IMR-90 (cell line): ENCODE results near the gene RNF213. TPM values are rescaled to one million over a fixed set of nuclear protein-coding genes. Genes with fewer than 3 reads are reported as not detected.

Source experiments
- ATAC-seq: fragments of 200-7000 bp; cut with Tn5 transposase; 2 replicates; pipeline ENCODE4 v1.9.1; 2020; ENCODE audit warnings: low read depth, mild to moderate bottlenecking, moderate library complexity
- BruUV-seq: library from RNA; stranded (reverse); fragments of 400-500 nt; replicated peaks from 2 replicates; lab custom pipeline; 2021; lab: Mats Ljungman, UMichigan
- CTCF ChIA-PET: fragments of 300-600 bp; formaldehyde crosslinking; extraction: SDS; loops from one replicate; lab custom pipeline; 2021; ENCODE audit warnings: antibody characterized with exemption; lab: Yijun Ruan, JAX
- POLR2A ChIA-PET: fragments of 300-600 bp; sonication (Branson Sonifier 250); formaldehyde crosslinking; loops from one replicate; lab custom pipeline; 2022; ENCODE audit warnings: antibody characterized with exemption; ENCODE audit not compliant: unreplicated experiment; lab: Charles Lee
- DNase-seq: peaks from one replicate; pipeline ENCODE4 v3.0.0; 2013
- H2AFZ ChIP-seq: replicated peaks from 2 replicates; pipeline ENCODE3; 2013; ENCODE audit warnings: low read length, mild to moderate bottlenecking; ENCODE audit not compliant: poor library complexity
- H2AK5ac ChIP-seq: 2 replicates; pipeline ENCODE4 v1.6.1; 2013; ENCODE audit warnings: low read depth, low read length, inconsistent platforms
- H2AK9ac ChIP-seq: replicated peaks from 2 replicates; pipeline ENCODE3; 2013; ENCODE audit warnings: mild to moderate bottlenecking, low read depth, low read length, moderate library complexity; ENCODE audit not compliant: poor library complexity
- H2BK120ac ChIP-seq: 2 replicates; pipeline ENCODE4 v1.6.1; 2013; ENCODE audit warnings: low read depth, low read length, inconsistent platforms
- H2BK15ac ChIP-seq: 3 replicates; pipeline ENCODE4 v1.6.1; 2013; ENCODE audit warnings: low read depth, low read length, inconsistent platforms
- H2BK20ac ChIP-seq: 2 replicates; pipeline ENCODE4 v1.6.1; 2013; ENCODE audit warnings: low read depth, mild to moderate bottlenecking, inconsistent platforms, low read length, moderate library complexity
- H2BK5ac ChIP-seq: 2 replicates; pipeline ENCODE4 v1.6.1; 2013; ENCODE audit warnings: mild to moderate bottlenecking, low read depth, low read length, inconsistent platforms; ENCODE audit not compliant: poor library complexity, severe bottlenecking
- H3K14ac ChIP-seq: replicated peaks from 2 replicates; pipeline ENCODE4 v1.6.1; 2013; ENCODE audit warnings: low read depth, low read length, inconsistent platforms
- H3K18ac ChIP-seq: 2 replicates; pipeline ENCODE4 v1.6.1; 2013; ENCODE audit warnings: low read depth, low read length, control low read depth
- H3K23ac ChIP-seq: 2 replicates; pipeline ENCODE4 v1.6.1; 2013; ENCODE audit warnings: low read depth, low read length, inconsistent platforms
- H3K27ac ChIP-seq: 2 replicates; pipeline ENCODE4 v1.5.1; 2013; ENCODE audit warnings: mild to moderate bottlenecking, control low read depth, low read length; ENCODE audit not compliant: insufficient read depth
- H3K27me3 ChIP-seq: 2 replicates; pipeline ENCODE4 v1.6.1; 2013; ENCODE audit warnings: low read length; ENCODE audit not compliant: control insufficient read depth, insufficient read depth
- H3K36me3 ChIP-seq: 2 replicates; pipeline ENCODE4 v1.6.1; 2013; ENCODE audit warnings: low read length, mixed read lengths; ENCODE audit not compliant: control insufficient read depth, insufficient read depth
- H3K4ac ChIP-seq: 2 replicates; pipeline ENCODE4 v1.6.1; 2013; ENCODE audit warnings: low read depth, low read length, inconsistent platforms
- H3K4me1 ChIP-seq: 2 replicates; pipeline ENCODE4 v1.6.1; 2013; ENCODE audit warnings: low read length, mixed read lengths; ENCODE audit not compliant: control insufficient read depth, insufficient read depth
- H3K4me2 ChIP-seq: 2 replicates; pipeline ENCODE4 v1.6.1; 2013; ENCODE audit warnings: low read depth, mild to moderate bottlenecking, control low read depth, low read length, moderate library complexity
- H3K4me3 ChIP-seq: 2 replicates; pipeline ENCODE4 v1.5.1; 2013; ENCODE audit warnings: low read depth, mild to moderate bottlenecking, control low read depth, low read length, moderate library complexity; ENCODE audit not compliant: insufficient read depth
- H3K56ac ChIP-seq: 2 replicates; pipeline ENCODE4 v1.6.1; 2013; ENCODE audit warnings: low read length, inconsistent platforms; ENCODE audit not compliant: insufficient read depth; ENCODE audit errors: extremely low read depth
- H3K79me1 ChIP-seq, 2 experiments: 2 replicates each; pipeline ENCODE4 v1.6.1; 2013; ENCODE audit warnings: low read length in 2 of 2, inconsistent platforms in 1 of 2, low read depth in 1 of 2
- H3K9ac ChIP-seq: 2 replicates; pipeline ENCODE4 v1.6.1; 2013; ENCODE audit warnings: low read depth, low read length, control low read depth
- H3K9me1 ChIP-seq: 2 replicates; pipeline ENCODE4 v1.6.1; 2013; ENCODE audit warnings: low read length, inconsistent platforms; ENCODE audit not compliant: insufficient read depth
- H3K9me3 ChIP-seq: 2 replicates; pipeline ENCODE4 v1.6.1; 2013; ENCODE audit warnings: low read length; ENCODE audit not compliant: control insufficient read depth, insufficient read depth
- H4K20me1 ChIP-seq: 2 replicates; pipeline ENCODE4 v1.6.1; 2013; ENCODE audit warnings: low read length, inconsistent platforms; ENCODE audit not compliant: insufficient read depth
- H4K5ac ChIP-seq: 2 replicates; pipeline ENCODE4 v1.6.1; 2013; ENCODE audit warnings: mild to moderate bottlenecking, low read depth, low read length, control low read depth
- H4K8ac ChIP-seq, 2 experiments: 2 replicates each; pipeline ENCODE4 v1.6.1; 2013; ENCODE audit warnings: low read depth in 2 of 2, low read length in 2 of 2, control low read depth in 1 of 2, inconsistent platforms in 1 of 2
- H4K91ac ChIP-seq: 2 replicates; pipeline ENCODE4 v1.6.1; 2013; ENCODE audit warnings: low read depth, low read length, inconsistent platforms; ENCODE audit not compliant: insufficient read depth
- BHLHE40 ChIP-seq: fragments of 150-350 bp; IDR thresholded peaks from 2 replicates; pipeline ENCODE4 v1.6.1; 2016; ENCODE audit warnings: mild to moderate bottlenecking, low read depth, low read length
- CEBPB ChIP-seq: IDR thresholded peaks from 2 replicates; pipeline ENCODE4 v1.6.1; 2012; ENCODE audit warnings: low read depth, low read length, improper control_type of control experiment
- CHD1 ChIP-seq: IDR thresholded peaks from 2 replicates; pipeline ENCODE4 v1.6.1; 2012; ENCODE audit warnings: low read depth, low read length, improper control_type of control experiment
- FOS ChIP-seq: fragments of 150-350 bp; IDR thresholded peaks from 2 replicates; pipeline ENCODE4 v1.6.1; 2016; ENCODE audit warnings: low read depth, low read length
- MAFK ChIP-seq: IDR thresholded peaks from 2 replicates; pipeline ENCODE4 v1.6.1; 2012; ENCODE audit warnings: low read depth, low read length, improper control_type of control experiment
- MAZ ChIP-seq: IDR thresholded peaks from 2 replicates; pipeline ENCODE4 v1.6.1; 2012; ENCODE audit warnings: low read depth, mild to moderate bottlenecking, low read length, improper control_type of control experiment, moderate library complexity, borderline replicate concordance
- MXI1 ChIP-seq: IDR thresholded peaks from 2 replicates; pipeline ENCODE4 v1.6.1; 2012; ENCODE audit warnings: low read depth, mild to moderate bottlenecking, low read length, moderate library complexity, borderline replicate concordance
- NFE2L2 ChIP-seq: fragments of 150-350 bp; IDR thresholded peaks from 2 replicates; pipeline ENCODE4 v1.6.1; 2016; ENCODE audit warnings: low read depth, mild to moderate bottlenecking, low read length
- POLR2A ChIP-seq: IDR thresholded peaks from 2 replicates; pipeline ENCODE4 v1.6.1; 2012; ENCODE audit warnings: mild to moderate bottlenecking, low read depth, low read length
- RAD21 ChIP-seq: IDR thresholded peaks from 2 replicates; pipeline ENCODE4 v1.6.1; 2012; ENCODE audit warnings: low read length, improper control_type of control experiment
- RCOR1 ChIP-seq: IDR thresholded peaks from 2 replicates; pipeline ENCODE4 v1.6.1; 2012; ENCODE audit warnings: mild to moderate bottlenecking, low read length, improper control_type of control experiment; ENCODE audit not compliant: insufficient replicate concordance
- RFX5 ChIP-seq: IDR thresholded peaks from 2 replicates; pipeline ENCODE4 v1.8.0; 2012; ENCODE audit warnings: low read depth, mild to moderate bottlenecking, low read length, moderate library complexity
- SMC3 ChIP-seq: fragments of 150-350 bp; IDR thresholded peaks from 2 replicates; pipeline ENCODE4 v1.6.1; 2016; ENCODE audit warnings: low read depth, mild to moderate bottlenecking, antibody characterized with exemption, low read length, moderate library complexity
- USF2 ChIP-seq: fragments of 150-350 bp; IDR thresholded peaks from 2 replicates; pipeline ENCODE4 v1.6.1; 2017; ENCODE audit warnings: mild to moderate bottlenecking, antibody characterized with exemption, low read length, low read depth
- WGBS, 2 experiments: methylation state at CpG; one replicate each; pipeline versions ENCODE4 v1.1.5 to v1.1.7; 2013; ENCODE audit warnings: missing lambda C conversion rate in 2 of 2; ENCODE audit not compliant: insufficient read length in 1 of 2; ENCODE audit errors: extremely low coverage in 2 of 2; 5-methylcytosine and 5-hydroxymethylcytosine counted together
- dilution Hi-C: fragments of 300-500 bp; cut with HindIII; formaldehyde crosslinking; loops from one replicate; pipeline ENCODE4 v1.14.3; 2018; ENCODE audit warnings: low sequenced_read_pairs; ENCODE audit not compliant: unreplicated experiment
- in situ Hi-C: fragments of 300-500 bp; cut with MboI; formaldehyde crosslinking; loops from 3 replicates; pipeline ENCODE4 v1.14.3; 2019; ENCODE audit warnings: low sequenced_read_pairs, inconsistent platforms, mixed read lengths
- intact Hi-C: fragments of 100-400 bp; cut with micrococcal nuclease; formaldehyde crosslinking; loops from 2 replicates; pipeline ENCODE4 v1.10.0; 2022
- polyA plus RNA-seq, 3 experiments: library from polyadenylated mRNA; depleted of rRNA; stranded (reverse); fragments of >200 nt; gene quantifications; 2 replicates each; pipeline ENCODE4 v1.2.3, GENCODE V29; 2012; ENCODE audit warnings: low replicate concordance in 1 of 3
- total RNA-seq: library from RNA; depleted of rRNA; stranded (reverse); fragments of >200 nt; gene quantifications from 2 replicates; pipeline ENCODE4 v1.2.3, GENCODE V29; 2012

RNF213 gene
- total and polyA plus RNA-seq, 2 of the 4 experiments (the other 2 are of a cell fraction): 23.4 to 36.0 TPM

- H3K9me3 ChIP-seq: no peaks in the 10 kb centered on the region
- dilution Hi-C loops: no loop called here
- CTCF ChIA-PET: no interaction called here
Measured at GRCh38 chr17:80246266-80246681, 14.4 kb upstream of the RNF213 start.

More at GRCh38 chr17:80246266-80246681, 14.4 kb upstream of the RNF213 start:
- H2BK5ac ChIP-seq: no peak overlapping the region
- H2AFZ ChIP-seq: no peak overlapping the region
- no peak overlapping the region for H3K18ac ChIP-seq
- no peak overlapping the region for H3K56ac ChIP-seq
- H3K36me3 ChIP-seq: peaks cover 54% of the 10 kb centered on the region
- no peaks in the 10 kb centered on the region for H3K79me1 ChIP-seq
- H3K4ac ChIP-seq: no peak overlapping the region
- H4K91ac ChIP-seq: no peak overlapping the region
- no peak overlapping the region for H3K9ac ChIP-seq
- 91% methylated on average over 6 of the region's 19 CpGs; no CpG with 5 or more reads in 1 of the 2 experiments for WGBS, 2 experiments
- H3K4me1 ChIP-seq: no peaks in the 10 kb centered on the region
- no peak overlapping the region for H3K4me2 ChIP-seq
- H3K9me1 ChIP-seq: 0 out of 2 replicates have a peak, but pooled peaks cover 2% of the 10 kb centered on the region
- in situ Hi-C loops (no loop called here), intact Hi-C loops (no loop called here)
- DNase-seq (no peak), ATAC-seq (no peak)
- H2BK15ac ChIP-seq: no peak overlapping the region
- no TSS peak for BruUV-seq
- no peak overlapping the region for H4K8ac ChIP-seq
- no peak overlapping the region for H2AK9ac ChIP-seq
- no peak overlapping the region for H2AK5ac ChIP-seq
- no peak overlapping the region for H2BK20ac ChIP-seq
- no peak overlapping the region for H3K4me3 ChIP-seq
- H3K23ac ChIP-seq: no peak overlapping the region
- no peak overlapping the region for H2BK120ac ChIP-seq
- no peak overlapping the region for H3K27ac ChIP-seq
- H4K20me1 ChIP-seq: no peaks in the 10 kb centered on the region
- TF ChIP-seq SMC3 (no peak), RFX5 (no peak), POLR2A (no peak), CHD1 (no peak), BHLHE40 (no peak), CEBPB (no peak), NFE2L2 (no peak), MXI1 (no peak), FOS (no peak), MAFK (no peak), RAD21 (no peak), RCOR1 (no peak), USF2 (no peak), MAZ (no peak)
- no peak overlapping the region for H4K5ac ChIP-seq
- no peak overlapping the region for H3K14ac ChIP-seq
- H3K27me3 ChIP-seq: no peaks in the 10 kb centered on the region
- POLR2A ChIA-PET: no interaction called here
